Skeletal muscle tissue (tissue), 4 donors: Measurements from ENCODE around the gene CDH4. TPM values are rescaled to one million over a fixed set of nuclear protein-coding genes. Genes with fewer than 3 reads are reported as not detected.
"Not testable (repeated sequence)": the region's sequence is repeated elsewhere in the genome, so short reads cannot be mapped to it uniquely, and the experiment has no call there.

Source experiments
- H3K27ac ChIP-seq: one replicate; pipeline ENCODE4 v1.7.0; 2013; ENCODE audit warnings: mild to moderate bottlenecking, low read depth, low read length, inconsistent platforms
- H3K27me3 ChIP-seq, 3 donors: one replicate each; pipeline ENCODE4 v1.7.0; 2013; ENCODE audit warnings: low read length in 3 of 3; ENCODE audit not compliant: control insufficient read depth in 3 of 3, insufficient read depth in 3 of 3
- H3K36me3 ChIP-seq, 3 donors: one replicate each; pipeline ENCODE4 v1.7.0; 2013; ENCODE audit warnings: low read length in 3 of 3; ENCODE audit not compliant: control insufficient read depth in 3 of 3, insufficient read depth in 3 of 3
- H3K4me1 ChIP-seq, 3 donors: one replicate each; pipeline ENCODE4 v1.7.0; 2013; ENCODE audit warnings: low read length in 3 of 3, mild to moderate bottlenecking in 3 of 3; ENCODE audit not compliant: control insufficient read depth in 3 of 3, insufficient read depth in 3 of 3
- H3K4me3 ChIP-seq, 3 donors: one replicate each; pipeline ENCODE4 v1.7.0; 2013; ENCODE audit warnings: low read length in 3 of 3
- H3K9ac ChIP-seq, 3 donors: one replicate each; pipeline ENCODE4 v1.7.0; 2013; ENCODE audit warnings: low read length in 3 of 3, mild to moderate bottlenecking in 3 of 3, moderate library complexity in 2 of 3, low read depth in 1 of 3
- H3K9me3 ChIP-seq, 3 donors: one replicate each; pipeline ENCODE4 v1.7.0; 2013; ENCODE audit warnings: low read length in 3 of 3; ENCODE audit not compliant: control insufficient read depth in 3 of 3
- total RNA-seq: library from RNA; depleted of rRNA; stranded (reverse); fragments of >200 nt; gene quantifications from one replicate; pipeline ENCODE4 v1.2.3, GENCODE V29; 2014
- donor health status: Osteomylitis.

The CDH4 gene
- total RNA-seq, 1 donor from 2014 or later, result 0.52 TPM

DNA sequence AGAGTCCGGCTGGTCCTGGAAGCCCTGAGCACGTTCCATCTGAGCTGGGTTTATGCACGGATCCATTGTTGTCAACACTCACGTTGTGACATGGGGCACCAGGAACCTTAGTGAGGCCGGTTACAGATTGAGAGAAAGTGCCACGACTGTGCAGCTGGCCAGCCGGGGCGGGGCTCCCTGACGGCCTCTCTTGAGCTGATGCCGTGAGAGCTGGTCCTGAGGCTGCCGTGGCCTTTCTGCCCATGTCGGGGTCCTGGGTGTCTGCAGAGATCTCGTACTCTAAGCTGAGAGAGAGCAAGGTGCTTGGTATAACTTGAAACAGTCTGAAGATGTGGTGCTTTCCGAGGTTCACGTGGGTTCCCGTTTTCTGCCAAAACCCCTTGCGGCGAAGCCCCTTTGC, 10.0 kb downstream of the CDH4 start:
- H3K9ac ChIP-seq, result no peak overlapping the region
- peaks cover 5 to 19% (median 6%) of the 10 kb centered on the region in 3 donors for H3K27me3 ChIP-seq
- peaks cover 0 to 2% (median 0%) of the 10 kb centered on the region in 3 donors for H3K9me3 ChIP-seq
- H3K36me3 ChIP-seq, result no peaks in the 10 kb centered on the region
- H3K27ac ChIP-seq, result no peak overlapping the region
- H3K4me3 ChIP-seq, result no peak overlapping the region
- H3K4me1 ChIP-seq, result no peaks in the 10 kb centered on the region

DNA sequence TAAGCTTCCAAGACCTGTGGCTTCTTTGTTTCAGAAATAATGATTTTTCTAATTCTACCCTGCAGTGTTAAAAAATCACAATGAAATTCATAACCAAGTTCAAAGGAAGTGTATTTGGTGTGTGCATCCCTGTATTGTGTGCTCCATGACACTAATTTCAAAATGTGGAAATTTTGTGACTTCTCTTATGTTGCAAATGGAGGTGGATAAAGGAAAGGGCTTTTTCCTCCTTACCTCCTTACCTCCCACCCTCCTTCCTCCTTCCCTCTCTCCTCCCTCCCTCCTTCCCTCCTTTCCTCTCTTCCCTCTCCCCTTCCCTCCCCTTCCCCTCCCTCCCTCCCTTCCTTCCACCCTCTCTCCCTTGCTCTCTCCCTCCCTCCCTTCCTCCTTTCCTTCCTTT, 10.5 kb downstream of the CDH4 start:
- H3K9me3 ChIP-seq, result peaks cover 0 to 2% (median 0%) of the 10 kb centered on the region in 3 donors
- H3K36me3 ChIP-seq, result no peaks in the 10 kb centered on the region
- no peak overlapping the region for H3K27ac ChIP-seq
- no peak overlapping the region for H3K9ac ChIP-seq
- no peak overlapping the region for H3K4me3 ChIP-seq
- peaks cover 5 to 19% (median 6%) of the 10 kb centered on the region in 3 donors for H3K27me3 ChIP-seq
- no peaks in the 10 kb centered on the region for H3K4me1 ChIP-seq

DNA sequence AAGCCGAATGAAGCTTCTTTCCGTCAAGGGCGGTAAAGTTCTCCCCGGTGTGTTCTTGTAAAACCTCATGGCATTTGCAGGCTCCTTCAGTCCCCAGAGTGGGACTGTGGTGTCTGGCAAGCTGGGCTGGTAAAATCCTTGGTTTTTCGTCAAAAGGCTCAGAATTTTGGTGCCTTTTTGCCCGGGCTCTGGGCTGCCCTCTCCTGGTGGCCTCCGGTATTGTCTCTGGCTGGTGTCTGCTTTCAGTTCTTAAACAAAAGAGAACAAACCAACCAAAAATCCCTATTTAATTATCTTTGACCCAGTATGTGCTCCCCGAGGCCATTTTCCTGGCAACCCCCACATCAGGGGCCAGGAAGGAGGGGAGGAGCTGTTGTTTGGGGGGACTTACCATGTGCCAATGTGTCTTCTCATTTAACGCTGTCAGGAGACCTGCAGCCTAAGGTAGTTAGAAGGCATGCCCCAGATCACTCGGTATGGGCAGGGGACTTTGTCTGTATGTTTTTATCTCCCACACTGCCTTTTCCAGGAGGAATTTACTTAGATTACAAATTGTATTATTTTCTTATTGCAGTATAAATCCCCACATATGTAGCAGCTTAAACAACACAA, 11.1 kb downstream of the CDH4 start:
- H3K9ac ChIP-seq, result no peak overlapping the region
- no peak overlapping the region for H3K27ac ChIP-seq
- H3K4me3 ChIP-seq, result no peak overlapping the region
- H3K27me3 ChIP-seq, result peaks cover 5 to 19% (median 6%) of the 10 kb centered on the region in 3 donors
- no peaks in the 10 kb centered on the region for H3K36me3 ChIP-seq
- H3K4me1 ChIP-seq, result no peaks in the 10 kb centered on the region
- peaks cover 0 to 2% (median 0%) of the 10 kb centered on the region in 3 donors for H3K9me3 ChIP-seq

DNA sequence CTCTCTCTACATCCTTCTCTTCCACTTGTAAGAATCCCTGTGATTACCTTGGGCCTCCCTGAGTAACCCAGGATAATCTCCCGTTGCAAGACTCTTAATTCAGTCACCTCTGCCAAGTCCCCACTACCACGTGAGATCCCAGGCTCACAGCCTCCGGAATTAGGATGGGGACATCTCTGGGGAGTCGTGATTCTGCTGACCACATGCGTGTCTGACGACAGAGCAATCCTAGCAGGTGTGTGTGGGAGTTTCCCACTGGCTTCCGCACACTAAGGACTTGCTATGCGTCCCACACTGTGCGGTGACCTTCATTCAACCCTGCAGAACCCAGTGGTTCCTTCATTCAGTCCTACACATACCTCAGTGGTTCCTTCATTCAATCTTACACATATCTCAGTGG, 11.9 kb downstream of the CDH4 start:
- no peaks in the 10 kb centered on the region for H3K4me1 ChIP-seq
- H3K4me3 ChIP-seq, result no peak overlapping the region
- H3K27ac ChIP-seq, result no peak overlapping the region
- no peak overlapping the region for H3K9ac ChIP-seq
- H3K9me3 ChIP-seq, result no peaks in the 10 kb centered on the region
- no peaks in the 10 kb centered on the region for H3K36me3 ChIP-seq
- peaks cover 5 to 19% (median 6%) of the 10 kb centered on the region in 3 donors for H3K27me3 ChIP-seq

DNA sequence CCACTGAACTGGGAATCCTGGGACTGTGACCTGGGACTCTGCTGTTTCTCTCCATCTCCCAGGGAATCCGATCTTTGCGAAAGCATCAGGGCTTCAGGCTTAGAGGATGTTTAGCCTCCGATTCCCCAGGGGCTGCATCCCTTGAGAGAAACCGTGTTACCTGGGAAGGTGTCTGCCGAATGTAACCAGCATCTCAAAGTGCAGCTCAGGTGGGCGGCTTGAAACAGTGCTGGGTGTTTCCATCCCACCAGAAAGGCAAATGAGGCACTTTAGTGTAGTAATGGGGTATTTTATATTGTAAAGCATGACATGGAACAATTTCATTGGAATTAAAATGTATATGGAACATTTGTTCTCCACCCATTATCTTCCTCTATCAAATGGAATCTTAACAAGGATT, 15.2 kb downstream of the CDH4 start:
- no peak overlapping the region for H3K4me3 ChIP-seq
- no peak overlapping the region for H3K9ac ChIP-seq
- no peaks in the 10 kb centered on the region for H3K36me3 ChIP-seq
- no peaks in the 10 kb centered on the region for H3K4me1 ChIP-seq
- H3K27me3 ChIP-seq, result peaks cover 5 to 6% (median 6%) of the 10 kb centered on the region in 3 donors
- H3K9me3 ChIP-seq, result no peaks in the 10 kb centered on the region
- H3K27ac ChIP-seq, result no peak overlapping the region

DNA sequence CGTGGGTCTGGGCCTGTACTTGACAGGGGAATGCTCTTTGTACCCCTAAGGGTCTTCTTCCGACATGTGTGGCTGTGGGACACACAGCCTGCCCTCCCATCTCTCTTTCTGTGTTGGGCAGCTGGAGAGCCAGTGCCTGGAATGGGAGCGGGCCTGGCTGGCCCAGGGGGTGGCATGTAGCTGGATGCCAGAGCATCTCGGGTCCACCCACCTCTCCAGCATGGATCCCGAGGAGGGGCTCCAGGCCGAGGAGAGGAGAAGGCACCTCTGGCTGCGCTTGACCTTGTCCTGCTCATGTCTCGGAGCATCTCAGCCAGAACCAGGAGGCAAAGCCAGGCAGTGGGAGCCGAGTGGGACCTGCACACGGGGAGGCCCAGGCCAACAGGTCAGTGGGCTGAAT, 16.0 kb downstream of the CDH4 start:
- H3K9me3 ChIP-seq, result no peaks in the 10 kb centered on the region
- H3K4me1 ChIP-seq, result no peaks in the 10 kb centered on the region
- no peak overlapping the region for H3K4me3 ChIP-seq
- no peaks in the 10 kb centered on the region for H3K36me3 ChIP-seq
- peaks cover 5 to 9% (median 6%) of the 10 kb centered on the region in 3 donors for H3K27me3 ChIP-seq
- no peak overlapping the region for H3K9ac ChIP-seq
- H3K27ac ChIP-seq, result no peak overlapping the region

DNA sequence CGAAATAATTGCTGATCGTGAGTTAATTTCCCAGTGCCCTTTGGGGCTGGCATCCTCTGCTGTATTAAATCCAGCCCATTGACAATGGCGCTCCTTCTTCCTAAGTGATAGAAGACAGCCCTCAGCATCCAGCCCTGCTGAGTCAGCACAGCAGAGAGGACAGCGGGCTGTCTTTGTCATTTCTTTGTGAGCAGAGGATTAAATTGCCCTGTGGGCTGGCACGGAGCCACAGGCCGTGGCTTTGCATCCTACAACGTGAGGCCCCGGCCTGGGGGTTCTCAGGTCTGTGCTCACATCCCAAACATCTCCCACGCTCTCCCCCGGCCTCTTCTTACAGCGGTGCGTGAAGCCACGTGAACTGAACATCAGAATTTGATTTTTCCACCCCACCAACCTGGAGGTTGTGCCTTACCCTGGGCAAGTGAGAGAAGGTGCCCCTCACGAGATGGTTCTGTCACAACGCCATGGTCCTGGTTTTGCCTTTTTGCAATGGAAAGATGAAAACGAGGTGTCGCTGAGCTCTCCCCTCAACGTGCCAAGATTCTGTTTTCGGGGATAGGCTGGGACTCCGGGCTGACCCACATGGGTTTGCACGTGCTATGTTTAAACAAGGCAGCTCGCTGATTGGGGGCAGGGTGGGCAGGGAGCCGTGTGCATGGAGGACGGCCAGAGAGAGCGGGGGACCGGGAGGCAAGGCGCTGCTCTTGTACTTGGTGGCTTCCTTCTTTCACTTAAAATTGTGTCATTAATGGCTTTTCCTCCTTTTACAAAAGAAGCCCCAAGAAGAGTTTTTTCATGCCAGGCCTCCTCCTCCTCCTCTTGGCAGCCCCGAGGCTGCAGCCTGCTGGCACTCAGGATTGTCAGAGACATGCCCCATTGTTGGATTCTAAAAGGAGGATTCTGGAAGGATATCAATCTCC, 19.5 kb downstream of the CDH4 start:
- Histone ChIP-seq H3K9ac (no peak overlapping the region), H3K9me3 (peaks cover 0 to 2% (median 0%) of the 10 kb centered on the region in 3 donors), H3K36me3 (no peaks in the 10 kb centered on the region), H3K27me3 (peaks cover 3 to 9% (median 5%) of the 10 kb centered on the region in 3 donors), H3K27ac (no peak overlapping the region), H3K4me3 (no peak overlapping the region), H3K4me1 (no peaks in the 10 kb centered on the region)

DNA sequence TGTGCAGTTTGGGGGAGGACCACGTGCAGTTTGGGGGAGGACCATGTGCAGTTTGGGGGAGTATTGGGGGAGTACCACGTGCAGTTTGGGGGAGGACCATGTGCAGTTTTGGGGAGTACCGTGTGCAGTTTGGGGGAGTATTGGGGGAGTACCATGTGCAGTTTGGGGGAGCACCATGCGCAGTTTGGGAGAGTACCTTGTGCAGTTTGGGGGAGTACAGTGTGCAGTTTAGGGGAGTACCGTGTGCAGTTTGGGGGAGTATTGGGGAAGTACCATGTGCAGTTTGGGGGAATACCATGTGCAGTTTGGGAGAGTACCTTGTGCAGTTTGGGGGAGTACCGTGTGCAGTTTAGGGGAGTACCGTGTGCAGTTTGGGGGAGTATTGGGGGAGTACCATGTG, 21.0 kb downstream of the CDH4 start:
- H3K27ac ChIP-seq, H3K9ac ChIP-seq, H3K27me3 ChIP-seq, H3K4me1 ChIP-seq, H3K4me3 ChIP-seq, H3K36me3 ChIP-seq, H3K9me3 ChIP-seq: not testable (repeated sequence)

DNA sequence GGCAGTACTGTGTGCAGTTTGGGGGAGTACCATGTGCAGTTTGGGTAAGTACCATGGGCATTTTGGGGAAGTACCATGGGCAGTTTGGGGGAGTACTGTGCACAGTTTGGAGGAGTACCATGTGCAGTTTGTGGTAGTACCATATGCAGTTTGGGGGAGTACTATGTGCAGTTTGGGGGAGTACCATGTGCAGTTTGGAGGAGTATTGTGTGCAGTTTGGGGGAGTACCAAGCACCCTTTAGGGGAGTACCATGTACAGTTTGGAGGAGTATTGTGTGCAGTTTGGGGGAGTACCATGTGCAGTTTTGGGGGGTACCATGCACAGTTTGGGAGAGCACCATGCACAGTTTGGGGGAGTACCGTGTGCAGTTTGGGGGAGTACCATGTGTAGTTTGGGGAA, 21.6 kb downstream of the CDH4 start:
- not testable (repeated sequence) for H3K27ac ChIP-seq, H3K9ac ChIP-seq
- H3K27me3 ChIP-seq, result peaks cover 5 to 12% (median 5%) of the 10 kb centered on the region in 3 donors

DNA sequence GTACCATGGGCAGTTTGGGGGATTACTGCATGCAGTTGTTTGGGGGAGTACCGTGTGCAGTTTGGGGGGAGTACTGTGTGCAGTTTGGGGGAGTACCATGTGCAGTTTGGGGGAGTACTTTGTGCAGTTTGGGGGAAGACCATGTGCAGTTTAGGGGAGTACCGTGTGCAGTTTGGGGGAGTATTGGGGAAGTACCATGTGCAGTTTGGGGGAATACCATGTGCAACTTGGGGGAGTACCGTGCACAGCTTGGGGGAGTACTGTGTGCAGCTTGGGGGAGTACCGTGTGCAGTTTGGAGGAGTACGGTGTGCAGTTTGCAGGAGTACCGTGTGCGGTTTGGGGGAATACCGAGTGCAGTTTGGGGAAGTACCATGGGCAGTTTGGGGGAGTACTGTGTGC, 22.3 kb downstream of the CDH4 start:
- no peak overlapping the region for H3K4me3 ChIP-seq
- peaks cover 0 to 2% (median 0%) of the 10 kb centered on the region in 3 donors for H3K9me3 ChIP-seq
- H3K27ac ChIP-seq, result no peak overlapping the region
- peaks cover 5 to 12% (median 5%) of the 10 kb centered on the region in 3 donors for H3K27me3 ChIP-seq
- H3K36me3 ChIP-seq, result no peaks in the 10 kb centered on the region
- no peak overlapping the region for H3K9ac ChIP-seq
- H3K4me1 ChIP-seq, result no peaks in the 10 kb centered on the region

More for the DNA sequence above, 21.6 kb downstream of the CDH4 start:
- H3K4me1 ChIP-seq, H3K4me3 ChIP-seq, H3K36me3 ChIP-seq, H3K9me3 ChIP-seq: not testable (repeated sequence)
